ENCODE measurements around the gene TMEM255A. TPM values are rescaled to one million over a fixed set of nuclear protein-coding genes. Genes with fewer than 3 reads are reported as not detected.

Gene TMEM255A
- total RNA-seq, 1 donor from 2014 or later, result 0.46 TPM

DNA sequence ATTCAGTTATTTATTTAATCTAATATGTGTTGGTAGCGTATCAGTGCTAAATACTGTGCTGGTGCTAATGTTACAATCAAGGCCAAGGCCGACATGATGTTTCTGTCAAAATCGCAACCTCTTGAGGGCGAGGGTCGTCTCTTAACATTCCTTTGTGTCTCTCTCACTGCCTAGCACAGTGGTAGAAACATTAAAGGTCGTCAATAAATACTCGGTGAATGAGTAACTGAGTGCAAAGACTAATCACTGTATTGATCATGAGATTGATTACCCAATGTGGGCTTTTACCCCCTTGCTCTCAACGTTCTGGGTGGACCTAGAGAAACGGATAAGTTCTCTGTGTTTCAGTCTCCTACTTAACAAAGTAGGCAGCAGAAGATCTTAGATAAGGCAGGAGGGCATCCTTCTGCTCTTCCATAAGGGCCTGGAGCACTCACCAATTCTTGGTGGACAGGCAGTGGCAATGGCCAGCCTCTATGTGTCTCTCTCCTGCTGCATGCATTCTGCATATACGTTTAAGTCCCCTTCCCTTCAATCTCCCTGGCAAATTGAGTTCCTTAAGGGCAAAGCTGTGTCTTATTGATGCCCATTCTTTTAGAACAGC is 30.1 kb downstream of the TMEM255A start:
- Mint-ChIP-seq H3K36me3 (ENCODE audit: insufficient read depth) (peaks cover 3% of the 10 kb centered on the region), H3K27ac (peak overlapping the region; percentile 89), H3K27me3 (no peaks in the 10 kb centered on the region), H3K4me3 (ENCODE audit: low read depth) (no peak overlapping the region), H3K9me3 (ENCODE audit: low read depth) (peaks cover 28% of the 10 kb centered on the region), H3K4me1 (ENCODE audit: low read depth) (peaks cover 11% of the 10 kb centered on the region)
- no peak for DNase-seq (ENCODE audit: low spot score, unreplicated experiment)
- TF ChIP-seq CTCF (IDR thresholded peaks at IDR 0.05; ENCODE audit: unreplicated experiment), result no peak

- no peak for TF ChIP-seq CTCF (IDR thresholded peaks at IDR 0.05; ENCODE audit: unreplicated experiment)
- H3K4me3 Mint-ChIP-seq (ENCODE audit: low read depth), result no peak overlapping the region
- no peak overlapping the region for H3K27ac Mint-ChIP-seq
- peaks cover 25% of the 10 kb centered on the region for H3K9me3 Mint-ChIP-seq (ENCODE audit: low read depth)
- DNase-seq (ENCODE audit: low spot score, unreplicated experiment), result no peak
- peaks cover 19% of the 10 kb centered on the region for H3K4me1 Mint-ChIP-seq (ENCODE audit: low read depth)
- no peaks in the 10 kb centered on the region for H3K36me3 Mint-ChIP-seq (ENCODE audit: insufficient read depth)
- H3K27me3 Mint-ChIP-seq, result no peaks in the 10 kb centered on the region
These were observed 36.3 kb downstream of the TMEM255A start for GRCh38 chrX:120274958-120275357.

- no peak for DNase-seq (ENCODE audit: low spot score, unreplicated experiment)
- TF ChIP-seq CTCF (IDR thresholded peaks at IDR 0.05; ENCODE audit: unreplicated experiment), result no peak
- H3K27ac Mint-ChIP-seq, result no peak overlapping the region
- no peaks in the 10 kb centered on the region for H3K27me3 Mint-ChIP-seq
- no peak overlapping the region for H3K4me3 Mint-ChIP-seq (ENCODE audit: low read depth)
- no peaks in the 10 kb centered on the region for H3K36me3 Mint-ChIP-seq (ENCODE audit: insufficient read depth)
- peaks cover 30% of the 10 kb centered on the region for H3K9me3 Mint-ChIP-seq (ENCODE audit: low read depth)
- peaks cover 25% of the 10 kb centered on the region for H3K4me1 Mint-ChIP-seq (ENCODE audit: low read depth)
These were observed 37.1 kb downstream of the TMEM255A start for GRCh38 chrX:120274145-120274544.

GRCh38 chrX:120271218-120271617 is 40.0 kb downstream of the TMEM255A start:
- H3K4me3 Mint-ChIP-seq (ENCODE audit: low read depth), result no peak overlapping the region

GRCh38 chrX:120270567-120270966 is 40.7 kb downstream of the TMEM255A start:
- no peaks in the 10 kb centered on the region for H3K27me3 Mint-ChIP-seq
- H3K9me3 Mint-ChIP-seq (ENCODE audit: low read depth), result peaks cover 29% of the 10 kb centered on the region
- no peak for TF ChIP-seq CTCF (IDR thresholded peaks at IDR 0.05; ENCODE audit: unreplicated experiment)
- no peak overlapping the region for H3K4me3 Mint-ChIP-seq (ENCODE audit: low read depth)
- no peaks in the 10 kb centered on the region for H3K36me3 Mint-ChIP-seq (ENCODE audit: insufficient read depth)
- peak overlapping the region; percentile 88 for H3K27ac Mint-ChIP-seq
- DNase-seq (ENCODE audit: low spot score, unreplicated experiment), result no peak
- peaks cover 27% of the 10 kb centered on the region for H3K4me1 Mint-ChIP-seq (ENCODE audit: low read depth)

More at GRCh38 chrX:120271218-120271617, 40.0 kb downstream of the TMEM255A start:
- H3K27ac Mint-ChIP-seq, result peak overlapping the region; percentile 88
- no peaks in the 10 kb centered on the region for H3K36me3 Mint-ChIP-seq (ENCODE audit: insufficient read depth)
- no peaks in the 10 kb centered on the region for H3K27me3 Mint-ChIP-seq
- H3K9me3 Mint-ChIP-seq (ENCODE audit: low read depth), result peaks cover 28% of the 10 kb centered on the region
- TF ChIP-seq CTCF (IDR thresholded peaks at IDR 0.05; ENCODE audit: unreplicated experiment), result no peak
- peaks cover 27% of the 10 kb centered on the region for H3K4me1 Mint-ChIP-seq (ENCODE audit: low read depth)
- DNase-seq (ENCODE audit: low spot score, unreplicated experiment), result no peak
